Tibial artery (tissue), 4 donors: Measurements from ENCODE around the gene PASK.

Source experiments
- DNase-seq, 2 donors: peaks; one replicate each; pipeline ENCODE4 v3.0.0-alpha.2; 2019
- H3K27ac ChIP-seq, 2 donors: fragments of 200-600 bp; sonication (generic) in 1 of 2; 1 replicate in 1 of 2; 2 replicates in 1 of 2; pipeline ENCODE4 v1.5.1; 2018 to 2019; ENCODE audit warnings: mild to moderate bottlenecking in 1 of 2
- H3K27me3 ChIP-seq, 2 donors: fragments of 200-600 bp; sonication (generic) in 1 of 2; one replicate each; pipeline versions ENCODE4 v1.5.1 to v1.6.0; 2016 to 2019
- H3K36me3 ChIP-seq, 3 donors: fragments of 200-600 bp; sonication (generic) in 2 of 3; one replicate each; pipeline ENCODE4 v1.5.1; 2016 to 2019; ENCODE audit warnings: mild to moderate bottlenecking in 2 of 3
- H3K4me1 ChIP-seq, 4 donors: fragments of 200-600 bp; sonication (generic) in 2 of 4; 1 replicate in 3 of 4; 2 replicates in 1 of 4; pipeline ENCODE4 v1.5.1; 2016 to 2019
- H3K4me3 ChIP-seq, 2 donors: fragments of 200-600 bp; sonication (generic) in 1 of 2; 1 replicate in 1 of 2; 2 replicates in 1 of 2; pipeline ENCODE4 v1.5.1; 2018 to 2019; ENCODE audit warnings: mild to moderate bottlenecking in 2 of 2
- H3K9me3 ChIP-seq, 3 donors: fragments of 200-600 bp; sonication (generic) in 1 of 3; one replicate each; pipeline ENCODE4 v1.5.1; 2016 to 2019
- CTCF ChIP-seq, 2 experiments: fragments of 200-600 bp in 1 of 2; fragments of 450-650 bp in 1 of 2; IDR thresholded peaks; one replicate each; pipeline ENCODE4 v1.5.1; 2017 to 2019; ENCODE audit warnings: antibody characterized with exemption in 2 of 2, mild to moderate bottlenecking in 1 of 2, moderate library complexity in 1 of 2
- intact Hi-C: fragments of 100-400 bp; cut with DNase I; formaldehyde crosslinking; loops from one replicate; pipeline ENCODE4 v1.15.0; 2023; ENCODE audit warnings: low total_unique reads

PASK gene

GRCh38 chr2:241130316-241130715 lies 19.0 kb downstream of the PASK start:
- no peaks in the 10 kb centered on the region for H3K27me3 ChIP-seq
- TF ChIP-seq CTCF (IDR thresholded peaks at IDR 0.05), result no peak
- H3K9me3 ChIP-seq, result no peaks in the 10 kb centered on the region
- intact Hi-C loops, result no loop called here
- peak; percentile 13 to 40 for DNase-seq
- peaks cover 0 to 6% (median 3%) of the 10 kb centered on the region in 3 donors for H3K36me3 ChIP-seq
- H3K4me1 ChIP-seq, result no peaks in the 10 kb centered on the region
- H3K27ac ChIP-seq, result no peak overlapping the region
- no peak overlapping the region for H3K4me3 ChIP-seq

GRCh38 chr2:241129086-241129871 lies 20.0 kb downstream of the PASK start:
- TF ChIP-seq CTCF (IDR thresholded peaks at IDR 0.05), result no peak
- Histone ChIP-seq H3K4me1 (no peaks in the 10 kb centered on the region), H3K27ac (no peak overlapping the region), H3K9me3 (no peaks in the 10 kb centered on the region), H3K36me3 (peaks cover 0 to 6% (median 3%) of the 10 kb centered on the region in 3 donors), H3K4me3 (no peak overlapping the region), H3K27me3 (no peaks in the 10 kb centered on the region)
- peak; percentile 7 to 35 for DNase-seq
- intact Hi-C loops, result no loop called here

GRCh38 chr2:241128266-241128665 lies 21.0 kb downstream of the PASK start:
- H3K4me1 ChIP-seq, result no peaks in the 10 kb centered on the region
- intact Hi-C loops, result no loop called here
- peak; percentile 12 to 40 for DNase-seq
- no peaks in the 10 kb centered on the region for H3K9me3 ChIP-seq
- H3K27ac ChIP-seq, result no peak overlapping the region
- H3K4me3 ChIP-seq, result no peak overlapping the region
- TF ChIP-seq CTCF (IDR thresholded peaks at IDR 0.05), result no peak
- H3K27me3 ChIP-seq, result no peaks in the 10 kb centered on the region
- H3K36me3 ChIP-seq, result peaks cover 0 to 6% (median 3%) of the 10 kb centered on the region in 3 donors

GRCh38 chr2:241126771-241127202 lies 22.5 kb downstream of the PASK start:
- H3K4me1 ChIP-seq, result no peaks in the 10 kb centered on the region
- no peak overlapping the region for H3K4me3 ChIP-seq
- H3K27ac ChIP-seq, result no peak overlapping the region
- peak in 1 of 2 donors; percentile 48 for DNase-seq
- TF ChIP-seq CTCF (IDR thresholded peaks at IDR 0.05), result no peak
- peaks cover 0 to 6% (median 3%) of the 10 kb centered on the region in 3 donors for H3K36me3 ChIP-seq
- intact Hi-C loops, result no loop called here
- no peaks in the 10 kb centered on the region for H3K27me3 ChIP-seq
- no peaks in the 10 kb centered on the region for H3K9me3 ChIP-seq

- no peaks in the 10 kb centered on the region for H3K9me3 ChIP-seq
- TF ChIP-seq CTCF (IDR thresholded peaks at IDR 0.05), result no peak
- peak in 1 of 2 donors; percentile 56 for DNase-seq
Measured at GRCh38 chr2:241126201-241126611, 23.1 kb downstream of the PASK start.

More at GRCh38 chr2:241126201-241126611, 23.1 kb downstream of the PASK start:
- no peaks in the 10 kb centered on the region for H3K27me3 ChIP-seq
- no peak overlapping the region for H3K27ac ChIP-seq
- no peak overlapping the region for H3K4me3 ChIP-seq
- H3K36me3 ChIP-seq, result peaks cover 0 to 6% (median 3%) of the 10 kb centered on the region in 3 donors
- no peaks in the 10 kb centered on the region for H3K4me1 ChIP-seq
- intact Hi-C loops, result no loop called here
